ENCODE measurements around the gene APOBEC3F.

DNA sequence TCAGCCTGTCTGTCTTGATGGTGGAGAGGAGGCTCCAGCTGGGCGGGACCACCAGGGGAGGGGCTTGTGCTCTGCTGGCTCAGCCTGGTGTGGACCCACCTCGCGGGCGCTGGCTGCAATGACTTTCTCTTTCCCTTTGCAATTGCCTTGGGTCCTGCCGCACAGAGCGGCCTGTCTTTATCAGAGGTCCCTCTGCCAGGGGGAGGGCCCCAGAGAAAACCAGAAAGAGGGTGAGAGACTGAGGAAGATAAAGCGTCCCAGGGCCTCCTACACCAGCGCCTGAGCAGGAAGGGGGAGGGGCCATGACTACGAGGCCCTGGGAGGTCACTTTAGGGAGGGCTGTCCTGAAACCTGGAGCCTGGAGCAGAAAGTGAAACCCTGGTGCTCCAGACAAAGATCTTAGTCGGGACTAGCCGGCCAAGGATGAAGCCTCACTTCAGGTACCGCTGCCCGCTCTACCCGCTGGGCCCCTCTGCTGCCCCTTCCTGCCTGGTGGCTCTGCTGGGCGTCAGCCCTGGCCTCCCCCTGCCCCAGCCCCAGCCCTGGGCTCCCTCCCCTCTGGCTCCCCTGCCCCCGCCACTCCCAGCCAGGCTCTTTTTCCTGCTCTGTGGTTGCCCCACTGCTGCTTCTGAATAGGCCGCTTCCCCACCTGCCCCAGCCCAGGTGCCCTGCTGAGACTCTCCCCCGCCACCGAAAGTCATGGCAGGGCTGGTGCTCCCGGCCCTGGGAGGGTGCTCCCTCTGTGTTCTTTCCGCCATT is at the start of gene APOBEC3F:
- TF ChIP-seq, protein P1, sequence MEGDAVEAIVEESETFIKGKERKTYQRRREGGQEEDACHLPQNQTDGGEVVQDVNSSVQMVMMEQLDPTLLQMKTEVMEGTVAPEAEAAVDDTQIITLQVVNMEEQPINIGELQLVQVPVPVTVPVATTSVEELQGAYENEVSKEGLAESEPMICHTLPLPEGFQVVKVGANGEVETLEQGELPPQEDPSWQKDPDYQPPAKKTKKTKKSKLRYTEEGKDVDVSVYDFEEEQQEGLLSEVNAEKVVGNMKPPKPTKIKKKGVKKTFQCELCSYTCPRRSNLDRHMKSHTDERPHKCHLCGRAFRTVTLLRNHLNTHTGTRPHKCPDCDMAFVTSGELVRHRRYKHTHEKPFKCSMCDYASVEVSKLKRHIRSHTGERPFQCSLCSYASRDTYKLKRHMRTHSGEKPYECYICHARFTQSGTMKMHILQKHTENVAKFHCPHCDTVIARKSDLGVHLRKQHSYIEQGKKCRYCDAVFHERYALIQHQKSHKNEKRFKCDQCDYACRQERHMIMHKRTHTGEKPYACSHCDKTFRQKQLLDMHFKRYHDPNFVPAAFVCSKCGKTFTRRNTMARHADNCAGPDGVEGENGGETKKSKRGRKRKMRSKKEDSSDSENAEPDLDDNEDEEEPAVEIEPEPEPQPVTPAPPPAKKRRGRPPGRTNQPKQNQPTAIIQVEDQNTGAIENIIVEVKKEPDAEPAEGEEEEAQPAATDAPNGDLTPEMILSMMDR (IDR thresholded peaks at IDR 0.05), result peak in 1 of 5 experiments; percentile 15
- TF ChIP-seq POLR2A (IDR thresholded peaks at IDR 0.05), result peak; percentile 67
- peak in 2 of 3 donors; percentile 32 to 40 for TF ChIP-seq POLR2AphosphoS5 (IDR thresholded peaks at IDR 0.05)
